Neural cell (in vitro differentiated cells): ENCODE measurements around the gene ATP13A5. TPM values are rescaled to one million over a fixed set of nuclear protein-coding genes. Genes with fewer than 3 reads are reported as not detected.

Experiments used
- H2AFZ ChIP-seq: fragments of 200-600, 300-800 bp; sonication (generic), shearing (Covaris generic); 2 replicates; pipeline ENCODE4 v1.6.0; 2014; ENCODE audit warnings: low read depth, mild to moderate bottlenecking, antibody characterized with exemption, low read length, moderate library complexity
- H3F3A ChIP-seq: fragments of 200-600 bp; shearing (Covaris generic); 2 replicates; pipeline ENCODE4 v1.6.1; 2016; ENCODE audit warnings: mild to moderate bottlenecking, moderate library complexity, mixed read lengths, antibody characterized with exemption, low read length; ENCODE audit not compliant: insufficient read depth, poor library complexity, severe bottlenecking
- H3K27ac ChIP-seq: fragments of 200-600, 300-800 bp; sonication (generic), shearing (Covaris generic); 2 replicates; pipeline ENCODE4 v1.5.1; 2014; ENCODE audit warnings: mild to moderate bottlenecking, low read length, moderate library complexity
- H3K27me3 ChIP-seq: fragments of 300-800, 200-600 bp; sonication (generic), shearing (Covaris generic); 2 replicates; pipeline ENCODE4 v1.6.0; 2014; ENCODE audit warnings: mild to moderate bottlenecking, low read depth, low read length, moderate library complexity; ENCODE audit not compliant: insufficient read depth
- H3K36me3 ChIP-seq: fragments of 300-800, 200-600 bp; sonication (generic), shearing (Covaris generic); 2 replicates; pipeline ENCODE4 v1.5.1; 2014; ENCODE audit warnings: mild to moderate bottlenecking, antibody characterized with exemption, low read length, moderate library complexity; ENCODE audit not compliant: insufficient read depth
- H3K4me2 ChIP-seq: fragments of 300-800, 200-600 bp; sonication (generic), shearing (Covaris generic); 2 replicates; pipeline ENCODE4 v1.6.0; 2014; ENCODE audit warnings: mild to moderate bottlenecking, low read length
- H3K4me3 ChIP-seq: fragments of 300-800, 200-600 bp; sonication (generic), shearing (Covaris generic); 2 replicates; pipeline ENCODE4 v1.5.1; 2014; ENCODE audit warnings: mild to moderate bottlenecking, low read length, moderate library complexity
- H3K79me2 ChIP-seq: fragments of 200-600 bp; shearing (Covaris generic); replicated peaks from 2 replicates; pipeline ENCODE4 v1.6.0; 2014; ENCODE audit warnings: mild to moderate bottlenecking, low read length, moderate library complexity; ENCODE audit not compliant: insufficient read depth
- H3K9ac ChIP-seq: fragments of 300-800, 200-600 bp; sonication (generic), shearing (Covaris generic); 2 replicates; pipeline ENCODE4 v1.6.1; 2016; ENCODE audit warnings: mild to moderate bottlenecking, low read length, mixed read lengths
- H3K9me2 ChIP-seq: fragments of 200-600 bp; shearing (Covaris generic); 2 replicates; pipeline ENCODE4 v1.6.1; 2016; ENCODE audit warnings: mild to moderate bottlenecking, low read length, mixed read lengths; ENCODE audit not compliant: insufficient read depth
- H3K9me3 ChIP-seq: fragments of 200-600, 300-800 bp; sonication (generic), shearing (Covaris generic); 2 replicates; pipeline ENCODE4 v1.6.1; 2016; ENCODE audit warnings: mild to moderate bottlenecking, mixed run types, low read length, moderate library complexity, mixed read lengths
- H4K20me1 ChIP-seq: fragments of 200-600 bp; shearing (Covaris generic); 2 replicates; pipeline ENCODE4 v1.6.1; 2016; ENCODE audit warnings: mild to moderate bottlenecking, mixed run types; ENCODE audit not compliant: insufficient read depth
- CTCF ChIP-seq: fragments of 450-650 bp; IDR thresholded peaks from 2 replicates; pipeline ENCODE4 v1.5.1; 2014; ENCODE audit warnings: antibody characterized with exemption, mild to moderate bottlenecking, moderate library complexity; ENCODE audit not compliant: poor library complexity, severe bottlenecking
- EP300 ChIP-seq: fragments of 450-650 bp; conservative IDR thresholded peaks from 2 replicates; pipeline ENCODE4 v1.6.1; 2014; ENCODE audit warnings: antibody characterized with exemption, mild to moderate bottlenecking, moderate library complexity; ENCODE audit not compliant: poor library complexity, severe bottlenecking
- EZH2 ChIP-seq: fragments of 200-600, 300-800 bp; shearing (Covaris generic), sonication (generic); IDR thresholded peaks from 2 replicates; pipeline ENCODE4 v1.6.1; 2014; ENCODE audit warnings: antibody characterized with exemption, low read length, borderline replicate concordance, mild to moderate bottlenecking; ENCODE audit not compliant: insufficient read depth, poor library complexity, severe bottlenecking
- MXI1 ChIP-seq: fragments of 450-650 bp; conservative IDR thresholded peaks from 2 replicates; pipeline ENCODE4 v1.6.1; 2014; ENCODE audit warnings: antibody characterized with exemption, mild to moderate bottlenecking; ENCODE audit not compliant: poor library complexity, severe bottlenecking
- POLR2AphosphoS5 ChIP-seq: IDR thresholded peaks from 2 replicates; pipeline ENCODE4 v1.6.1; 2012
- RAD21 ChIP-seq: fragments of 450-650 bp; conservative IDR thresholded peaks from 2 replicates; pipeline ENCODE4 v1.6.1; 2014; ENCODE audit warnings: antibody characterized with exemption, mild to moderate bottlenecking, moderate library complexity
- REST ChIP-seq: IDR thresholded peaks from 2 replicates; pipeline ENCODE4 v1.6.1; 2012; ENCODE audit warnings: borderline replicate concordance
- SMC3 ChIP-seq: fragments of 450-650 bp; conservative IDR thresholded peaks from 2 replicates; pipeline ENCODE4 v1.6.1; 2014; ENCODE audit warnings: antibody characterized with exemption, mild to moderate bottlenecking, moderate library complexity; ENCODE audit not compliant: poor library complexity
- TAF1 ChIP-seq: IDR thresholded peaks from 2 replicates; pipeline ENCODE4 v1.6.1; 2012; ENCODE audit warnings: low read depth
- polyA plus RNA-seq: library from polyadenylated mRNA; depleted of rRNA; stranded (reverse); fragments of >200 nt; gene quantifications from 2 replicates; pipeline ENCODE4 v1.2.3, GENCODE V29; 2014

ATP13A5 gene
- polyA plus RNA-seq, 1 donor from 2014 or later = 0.28 TPM

GRCh38 chr3:193354423-193354822 lies 24.1 kb downstream of the ATP13A5 start:
- H3K9ac ChIP-seq = no peak overlapping the region
- no peaks in the 10 kb centered on the region for H3K9me2 ChIP-seq
- H3K9me3 ChIP-seq = no peaks in the 10 kb centered on the region
- H3K79me2 ChIP-seq = no peaks in the 10 kb centered on the region
- no peak overlapping the region for H3K27ac ChIP-seq
- no peaks in the 10 kb centered on the region for H3F3A ChIP-seq
- no peak overlapping the region for H3K4me3 ChIP-seq
- H4K20me1 ChIP-seq = no peaks in the 10 kb centered on the region
- H3K27me3 ChIP-seq = no peaks in the 10 kb centered on the region
- no peak overlapping the region for H2AFZ ChIP-seq
- H3K4me2 ChIP-seq = no peak overlapping the region
- no peak for TF ChIP-seq REST
- TF ChIP-seq EP300 = no peak
- TF ChIP-seq EZH2 = no peak
- TF ChIP-seq MXI1 = no peak
- TF ChIP-seq POLR2AphosphoS5 = no peak
- no peak for TF ChIP-seq SMC3
- no peak for TF ChIP-seq CTCF
- no peak for TF ChIP-seq TAF1
- TF ChIP-seq RAD21 = no peak
- H3K36me3 ChIP-seq = no peaks in the 10 kb centered on the region

GRCh38 chr3:193350744-193351143 lies 27.8 kb downstream of the ATP13A5 start:
- no peak overlapping the region for H3K4me2 ChIP-seq
- no peak overlapping the region for H2AFZ ChIP-seq
- H4K20me1 ChIP-seq = no peaks in the 10 kb centered on the region
- no peak overlapping the region for H3K27ac ChIP-seq
- no peaks in the 10 kb centered on the region for H3K9me3 ChIP-seq
- H3K9me2 ChIP-seq = no peaks in the 10 kb centered on the region
- H3F3A ChIP-seq = peaks cover 4% of the 10 kb centered on the region
- no peaks in the 10 kb centered on the region for H3K36me3 ChIP-seq
- no peaks in the 10 kb centered on the region for H3K79me2 ChIP-seq
- H3K27me3 ChIP-seq = no peaks in the 10 kb centered on the region
- H3K9ac ChIP-seq = no peak overlapping the region
- H3K4me3 ChIP-seq = no peak overlapping the region
- no peak for TF ChIP-seq EZH2
- TF ChIP-seq REST = no peak
- TF ChIP-seq EP300 = no peak
- no peak for TF ChIP-seq SMC3
- TF ChIP-seq RAD21 = no peak
- TF ChIP-seq MXI1 = no peak
